Measurements from ENCODE around the gene YIPF1. TPM values are rescaled to one million over a fixed set of nuclear protein-coding genes. Genes with fewer than 3 reads are reported as not detected.

YIPF1 gene
- total and polyA plus RNA-seq, 2 donors (not counting 1 experiment from before 2014, with no cell fraction given) = 34.7 to 39.8 TPM

- Histone ChIP-seq H3K9me3 (ENCODE audit: control insufficient read depth, insufficient read depth, low read depth, low read length) (no peaks in the 10 kb centered on the region), H3K27ac (ENCODE audit: insufficient read depth, low read length) (no peak overlapping the region), H3K79me2 (ENCODE audit: control insufficient read depth, insufficient read depth, low read length) (no peaks in the 10 kb centered on the region), H3K4me3 (replicated peaks in 1 of 4; ENCODE audit: control extremely low read depth in 1 of 4, insufficient read depth in 1 of 4, low read depth in 3 of 4, low read length in 4 of 4) (no peak overlapping the region), H2AFZ (ENCODE audit: low read length) (no peak overlapping the region), H3K4me2 (ENCODE audit: extremely low read depth, insufficient read depth, low read length) (no peak overlapping the region), H4K20me1 (ENCODE audit: control insufficient read depth, extremely low read depth, insufficient read depth, low read length) (no peaks in the 10 kb centered on the region), H3K36me3 (ENCODE audit: control insufficient read depth, insufficient read depth, low read length) (peaks cover 2% of the 10 kb centered on the region), H3K27me3 (ENCODE audit: control insufficient read depth, insufficient read depth, low read length) (no peaks in the 10 kb centered on the region), H3K9ac (ENCODE audit: insufficient read depth, low read length) (no peak overlapping the region), H3K4me1 (ENCODE audit: control insufficient read depth, extremely low read depth, insufficient read depth, low read length) (peaks cover 4% of the 10 kb centered on the region)
- TF ChIP-seq, protein P1, sequence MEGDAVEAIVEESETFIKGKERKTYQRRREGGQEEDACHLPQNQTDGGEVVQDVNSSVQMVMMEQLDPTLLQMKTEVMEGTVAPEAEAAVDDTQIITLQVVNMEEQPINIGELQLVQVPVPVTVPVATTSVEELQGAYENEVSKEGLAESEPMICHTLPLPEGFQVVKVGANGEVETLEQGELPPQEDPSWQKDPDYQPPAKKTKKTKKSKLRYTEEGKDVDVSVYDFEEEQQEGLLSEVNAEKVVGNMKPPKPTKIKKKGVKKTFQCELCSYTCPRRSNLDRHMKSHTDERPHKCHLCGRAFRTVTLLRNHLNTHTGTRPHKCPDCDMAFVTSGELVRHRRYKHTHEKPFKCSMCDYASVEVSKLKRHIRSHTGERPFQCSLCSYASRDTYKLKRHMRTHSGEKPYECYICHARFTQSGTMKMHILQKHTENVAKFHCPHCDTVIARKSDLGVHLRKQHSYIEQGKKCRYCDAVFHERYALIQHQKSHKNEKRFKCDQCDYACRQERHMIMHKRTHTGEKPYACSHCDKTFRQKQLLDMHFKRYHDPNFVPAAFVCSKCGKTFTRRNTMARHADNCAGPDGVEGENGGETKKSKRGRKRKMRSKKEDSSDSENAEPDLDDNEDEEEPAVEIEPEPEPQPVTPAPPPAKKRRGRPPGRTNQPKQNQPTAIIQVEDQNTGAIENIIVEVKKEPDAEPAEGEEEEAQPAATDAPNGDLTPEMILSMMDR (conservative IDR thresholded peaks at IDR 0.05 in 1 of 2, IDR thresholded peaks at IDR 0.05 in 1 of 2; ENCODE audit: low read depth in 1 of 2, low read length in 2 of 2) = no peak
- TF ChIP-seq EZH2 (IDR thresholded peaks at IDR 0.05; ENCODE audit: low read length, missing control alignments) = no peak
- DNase-seq (ENCODE audit: low read depth in 2 of 2) = peak; percentile 9 to 34
These were observed 20.3 kb upstream of the YIPF1 start for GRCh38 chr1:53909946-53910345.

GRCh38 chr1:53906121-53906520 lies 16.5 kb upstream of the YIPF1 start:
- H3K4me3 ChIP-seq (replicated peaks in 1 of 4; ENCODE audit: control extremely low read depth in 1 of 4, insufficient read depth in 1 of 4, low read depth in 3 of 4, low read length in 4 of 4) = no peak overlapping the region
- peaks cover 4% of the 10 kb centered on the region for H3K4me1 ChIP-seq (ENCODE audit: control insufficient read depth, extremely low read depth, insufficient read depth, low read length)
- no peak overlapping the region for H3K27ac ChIP-seq (ENCODE audit: insufficient read depth, low read length)
- H3K9me3 ChIP-seq (ENCODE audit: control insufficient read depth, insufficient read depth, low read depth, low read length) = no peaks in the 10 kb centered on the region
- DNase-seq (ENCODE audit: low read depth in 2 of 2) = no peak
- no peak for TF ChIP-seq EZH2 (IDR thresholded peaks at IDR 0.05; ENCODE audit: low read length, missing control alignments)
- TF ChIP-seq, protein P1 (conservative IDR thresholded peaks at IDR 0.05 in 1 of 2, IDR thresholded peaks at IDR 0.05 in 1 of 2; ENCODE audit: low read depth in 1 of 2, low read length in 2 of 2) = no peak
- no peaks in the 10 kb centered on the region for H4K20me1 ChIP-seq (ENCODE audit: control insufficient read depth, extremely low read depth, insufficient read depth, low read length)
- H3K9ac ChIP-seq (ENCODE audit: insufficient read depth, low read length) = no peak overlapping the region
- H3K27me3 ChIP-seq (ENCODE audit: control insufficient read depth, insufficient read depth, low read length) = no peaks in the 10 kb centered on the region
- no peak overlapping the region for H3K4me2 ChIP-seq (ENCODE audit: extremely low read depth, insufficient read depth, low read length)
- no peaks in the 10 kb centered on the region for H3K79me2 ChIP-seq (ENCODE audit: control insufficient read depth, insufficient read depth, low read length)
- H3K36me3 ChIP-seq (ENCODE audit: control insufficient read depth, insufficient read depth, low read length) = peaks cover 2% of the 10 kb centered on the region
- H2AFZ ChIP-seq (ENCODE audit: low read length) = no peak overlapping the region

DNA sequence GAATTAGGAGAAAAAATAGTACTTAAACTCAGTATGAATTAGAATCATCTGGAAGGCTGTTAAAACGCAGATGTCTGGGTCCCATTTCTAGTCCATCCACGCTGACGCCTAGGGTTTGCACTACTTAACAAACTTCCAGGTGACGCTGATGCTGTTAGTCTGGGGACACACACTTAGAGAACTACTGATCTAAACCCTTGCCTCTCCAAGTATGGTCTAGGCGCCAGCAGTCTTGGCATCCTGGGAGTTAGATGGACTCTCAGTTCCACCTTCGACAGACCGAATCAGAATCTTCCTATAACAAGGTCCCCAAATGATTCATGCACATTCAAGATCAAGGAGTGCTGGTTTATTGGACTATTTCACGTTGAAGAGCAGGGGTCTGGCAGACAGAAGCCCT lies 15.9 kb upstream of the YIPF1 start:
- DNase-seq (ENCODE audit: low read depth in 2 of 2) = no peak
- Histone ChIP-seq H3K9ac (ENCODE audit: insufficient read depth, low read length) (no peak overlapping the region), H2AFZ (ENCODE audit: low read length) (no peak overlapping the region), H3K4me1 (ENCODE audit: control insufficient read depth, extremely low read depth, insufficient read depth, low read length) (peaks cover 4% of the 10 kb centered on the region), H4K20me1 (ENCODE audit: control insufficient read depth, extremely low read depth, insufficient read depth, low read length) (no peaks in the 10 kb centered on the region), H3K27ac (ENCODE audit: insufficient read depth, low read length) (no peak overlapping the region), H3K4me2 (ENCODE audit: extremely low read depth, insufficient read depth, low read length) (no peak overlapping the region), H3K9me3 (ENCODE audit: control insufficient read depth, insufficient read depth, low read depth, low read length) (no peaks in the 10 kb centered on the region), H3K27me3 (ENCODE audit: control insufficient read depth, insufficient read depth, low read length) (no peaks in the 10 kb centered on the region), H3K79me2 (ENCODE audit: control insufficient read depth, insufficient read depth, low read length) (no peaks in the 10 kb centered on the region), H3K36me3 (ENCODE audit: control insufficient read depth, insufficient read depth, low read length) (peaks cover 2% of the 10 kb centered on the region), H3K4me3 (replicated peaks in 1 of 4; ENCODE audit: control extremely low read depth in 1 of 4, insufficient read depth in 1 of 4, low read depth in 3 of 4, low read length in 4 of 4) (no peak overlapping the region)
- no peak for TF ChIP-seq EZH2 (IDR thresholded peaks at IDR 0.05; ENCODE audit: low read length, missing control alignments)
- TF ChIP-seq, protein P1 (conservative IDR thresholded peaks at IDR 0.05 in 1 of 2, IDR thresholded peaks at IDR 0.05 in 1 of 2; ENCODE audit: low read depth in 1 of 2, low read length in 2 of 2) = no peak

Data from fibroblast of lung (primary cell).